ENCODE data around the gene TMED6.
"Not testable (repeated sequence)": the region's sequence is repeated elsewhere in the genome, so short reads cannot be mapped to it uniquely, and the experiment has no call there.

Gene TMED6

GRCh38 chr16:69296771-69297170, 54.8 kb downstream of the TMED6 start:
- not testable (repeated sequence) for DNase-seq

DNA sequence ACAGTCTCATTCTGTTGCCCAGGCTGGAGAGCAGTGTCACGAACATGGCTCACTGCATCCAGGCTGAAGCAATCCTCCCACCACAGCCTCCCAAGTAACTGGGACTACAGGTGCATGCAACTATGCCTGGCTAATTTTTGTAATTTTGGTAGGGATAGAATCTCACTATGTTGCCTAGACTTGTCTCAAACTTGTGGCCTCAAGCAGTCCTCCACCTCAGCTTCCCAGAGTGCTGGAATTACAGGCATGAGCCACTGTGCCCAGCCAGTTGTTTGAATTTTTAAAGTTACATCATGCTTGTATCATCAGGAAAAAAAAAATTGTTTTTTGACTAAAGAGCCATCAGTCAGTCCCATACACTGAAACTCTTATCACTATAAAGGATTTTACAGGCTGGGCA, 57.5 kb downstream of the TMED6 start:
- no peak for DNase-seq

DNA sequence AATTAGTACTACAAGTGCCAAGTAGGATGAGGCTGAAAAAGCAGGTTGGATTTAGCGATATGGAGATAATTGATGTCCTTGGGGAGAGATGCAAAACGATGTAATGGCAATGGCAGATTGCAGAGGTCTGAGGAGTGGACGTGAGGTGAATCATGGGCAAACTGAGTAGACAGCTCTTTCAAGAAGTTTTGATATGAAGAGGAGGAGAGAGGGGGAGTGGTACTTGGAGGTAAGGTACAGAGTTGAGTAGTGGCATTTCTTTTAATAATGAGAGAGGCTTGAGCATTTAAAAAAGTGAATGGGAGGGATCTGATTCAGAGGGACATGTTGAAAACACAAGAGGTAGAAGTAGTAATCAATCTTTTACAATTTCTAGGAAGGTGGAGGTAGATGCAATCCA, 58.2 kb downstream of the TMED6 start:
- no peak for DNase-seq

Data from stimulated activated naive CD4-positive, alpha-beta T cell treated with Interleukin-2 at 50 U/mL for 16 hours (primary cell).